SK-N-SH (cell line): ENCODE results near the gene NOX5. TPM values are rescaled to one million over a fixed set of nuclear protein-coding genes. Genes with fewer than 3 reads are reported as not detected.

ENCODE experiments used
- CTCF ChIA-PET: fragments of 300-600, 350-600 bp; formaldehyde crosslinking; extraction: SDS; loops from one replicate; lab custom pipeline; 2021; lab: Yijun Ruan, JAX
- POLR2A ChIA-PET: fragments of 350-600 bp; sonication (Branson Sonifier 250); formaldehyde crosslinking; extraction: SDS; loops from one replicate; lab custom pipeline; 2020; ENCODE audit warnings: antibody characterized with exemption, inconsistent platforms; lab: Yijun Ruan, JAX
- DNase-seq: peaks from one replicate; pipeline ENCODE4 v3.0.0; 2012
- H2AFZ ChIP-seq: fragments of 200-600 bp; sonication (generic); 2 replicates; pipeline ENCODE4 v1.8.1; 2016; ENCODE audit warnings: antibody characterized with exemption, mild to moderate bottlenecking, low read depth
- H3F3A ChIP-seq: fragments of 200-600 bp; sonication (generic); replicated peaks from 2 replicates; pipeline ENCODE3; 2016; ENCODE audit warnings: antibody characterized with exemption, mild to moderate bottlenecking; ENCODE audit not compliant: insufficient read depth
- H3K27ac ChIP-seq, 2 experiments: fragments of 200-500 bp in 1 of 2; fragments of 200-600 bp in 1 of 2; sonication (Bioruptor generic) in 1 of 2; sonication (generic), shearing (Covaris generic) in 1 of 2; 2 replicates each; pipeline versions ENCODE4 v1.5.1 to v1.6.1; 2014 to 2016; ENCODE audit warnings: low read depth in 2 of 2, inconsistent platforms in 1 of 2, low read length in 1 of 2, mild to moderate bottlenecking in 1 of 2, mixed read lengths in 1 of 2
- H3K27me3 ChIP-seq: fragments of 200-600 bp; sonication (generic), shearing (Covaris generic); 2 replicates; pipeline ENCODE4 v1.6.1; 2016; ENCODE audit warnings: mixed run types; ENCODE audit not compliant: insufficient read depth
- H3K36me3 ChIP-seq, 2 experiments: fragments of 200-500 bp in 1 of 2; fragments of 200-600 bp in 1 of 2; sonication (Bioruptor generic) in 1 of 2; sonication (generic) in 1 of 2; replicated peaks in 1 of 2; 2 replicates each; pipeline versions ENCODE3 to v1.5.1; 2014 to 2016; ENCODE audit warnings: low read length in 1 of 2, mild to moderate bottlenecking in 1 of 2; ENCODE audit not compliant: insufficient read depth in 2 of 2, control insufficient read depth in 1 of 2
- H3K4me1 ChIP-seq, 2 experiments: fragments of 200-500 bp in 1 of 2; fragments of 200-600 bp in 1 of 2; sonication (Bioruptor generic) in 1 of 2; sonication (generic), shearing (Covaris generic) in 1 of 2; 2 replicates each; pipeline versions ENCODE4 v1.5.1 to v1.6.1; 2014 to 2016; ENCODE audit warnings: low read depth in 1 of 2, low read length in 1 of 2, mixed run types in 1 of 2; ENCODE audit not compliant: insufficient read depth in 2 of 2, control insufficient read depth in 1 of 2
- H3K4me2 ChIP-seq: fragments of 200-600 bp; sonication (generic), shearing (Covaris generic); 2 replicates; pipeline ENCODE4 v1.6.1; 2017; ENCODE audit warnings: mixed run types
- H3K4me3 ChIP-seq, 2 experiments: fragments of 200-500 bp in 1 of 2; fragments of 200-600 bp in 1 of 2; sonication (Bioruptor generic) in 1 of 2; sonication (generic), shearing (Covaris generic) in 1 of 2; 2 replicates each; pipeline versions ENCODE4 v1.5.1 to v1.8.1; 2014 to 2016; ENCODE audit warnings: low read depth in 2 of 2, inconsistent platforms in 1 of 2, low read length in 1 of 2, mild to moderate bottlenecking in 1 of 2, mixed read lengths in 1 of 2, moderate library complexity in 1 of 2
- H3K79me2 ChIP-seq: fragments of 200-600 bp; sonication (generic); 2 replicates; pipeline ENCODE4 v1.8.1; 2017; ENCODE audit warnings: mild to moderate bottlenecking; ENCODE audit not compliant: insufficient read depth
- H3K9ac ChIP-seq: fragments of 200-600 bp; sonication (generic); 2 replicates; pipeline ENCODE4 v1.6.1; 2017; ENCODE audit warnings: mixed run types
- H3K9me2 ChIP-seq: fragments of 200-600 bp; sonication (generic); 2 replicates; pipeline ENCODE4 v1.6.1; 2017; ENCODE audit warnings: mixed run types
- H3K9me3 ChIP-seq: fragments of 200-600 bp; sonication (generic); 2 replicates; pipeline ENCODE4 v1.6.1; 2017; ENCODE audit warnings: mixed run types, mild to moderate bottlenecking, moderate library complexity
- H4K20me1 ChIP-seq: fragments of 200-600 bp; sonication (generic); 2 replicates; pipeline ENCODE4 v1.6.1; 2017; ENCODE audit warnings: mild to moderate bottlenecking, mixed run types; ENCODE audit not compliant: insufficient read depth
- ELF1 ChIP-seq: IDR thresholded peaks from 2 replicates; pipeline ENCODE4 v1.4.0; 2012
- FOXM1 ChIP-seq: IDR thresholded peaks from 2 replicates; pipeline ENCODE4 v1.4.0; 2012; ENCODE audit warnings: low read depth, mild to moderate bottlenecking
- MXI1 ChIP-seq: IDR thresholded peaks from 2 replicates; pipeline ENCODE4 v1.6.1; 2012; ENCODE audit warnings: mild to moderate bottlenecking, low read depth, low read length, improper control_type of control experiment
- SIN3A ChIP-seq: IDR thresholded peaks from 2 replicates; pipeline ENCODE4 v1.6.1; 2012; ENCODE audit warnings: low read depth, mild to moderate bottlenecking, low read length, moderate library complexity, borderline replicate concordance
- SMC3 ChIP-seq: IDR thresholded peaks from 2 replicates; pipeline ENCODE4 v1.6.1; 2012; ENCODE audit warnings: low read depth, low read length, improper control_type of control experiment
- TCF12 ChIP-seq: IDR thresholded peaks from 2 replicates; pipeline ENCODE4 v1.4.0; 2012
- WGBS: methylation state at CpG from one replicate; pipeline ENCODE4 v1.1.6; 2017; ENCODE audit warnings: low lambda C conversion rate; 5-methylcytosine and 5-hydroxymethylcytosine counted together
- polyA plus RNA-seq, 3 experiments: library from polyadenylated mRNA; depleted of rRNA; stranded (reverse); fragments of >200 nt; gene quantifications; 2 replicates each; pipeline ENCODE4 v1.2.3, GENCODE V29; 2012
- TF ChIP-seq, protein P1 (sequence below): fragments of 150-350 bp; IDR thresholded peaks from 2 replicates; pipeline ENCODE4 v1.6.1; 2016; ENCODE audit warnings: mild to moderate bottlenecking, low read depth, low read length
- TF ChIP-seq, protein P2 (sequence below): IDR thresholded peaks from 2 replicates; pipeline ENCODE4 v1.4.0; 2012; ENCODE audit warnings: low read depth, borderline replicate concordance
- TF ChIP-seq, protein P3 (sequence below): fragments of 200-600 bp; sonication (generic); IDR thresholded peaks from 2 replicates; pipeline ENCODE4 v1.6.1; 2017; ENCODE audit warnings: antibody characterized with exemption, mild to moderate bottlenecking, moderate library complexity

NOX5 gene, protein sequence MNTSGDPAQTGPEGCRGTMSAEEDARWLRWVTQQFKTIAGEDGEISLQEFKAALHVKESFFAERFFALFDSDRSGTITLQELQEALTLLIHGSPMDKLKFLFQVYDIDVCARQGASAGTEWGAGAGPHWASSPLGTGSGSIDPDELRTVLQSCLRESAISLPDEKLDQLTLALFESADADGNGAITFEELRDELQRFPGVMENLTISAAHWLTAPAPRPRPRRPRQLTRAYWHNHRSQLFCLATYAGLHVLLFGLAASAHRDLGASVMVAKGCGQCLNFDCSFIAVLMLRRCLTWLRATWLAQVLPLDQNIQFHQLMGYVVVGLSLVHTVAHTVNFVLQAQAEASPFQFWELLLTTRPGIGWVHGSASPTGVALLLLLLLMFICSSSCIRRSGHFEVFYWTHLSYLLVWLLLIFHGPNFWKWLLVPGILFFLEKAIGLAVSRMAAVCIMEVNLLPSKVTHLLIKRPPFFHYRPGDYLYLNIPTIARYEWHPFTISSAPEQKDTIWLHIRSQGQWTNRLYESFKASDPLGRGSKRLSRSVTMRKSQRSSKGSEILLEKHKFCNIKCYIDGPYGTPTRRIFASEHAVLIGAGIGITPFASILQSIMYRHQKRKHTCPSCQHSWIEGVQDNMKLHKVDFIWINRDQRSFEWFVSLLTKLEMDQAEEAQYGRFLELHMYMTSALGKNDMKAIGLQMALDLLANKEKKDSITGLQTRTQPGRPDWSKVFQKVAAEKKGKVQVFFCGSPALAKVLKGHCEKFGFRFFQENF
- 0.02 and 0.05 TPM in 2 replicates for polyA plus RNA-seq (2012; rRNA removed)
- polyA plus RNA-seq (2012; cell fraction: cytosol; rRNA removed) = 0.03 and 0.05 TPM in 2 replicates
- polyA plus RNA-seq (2012; cell fraction: nucleus; rRNA removed) = 0.06 and 0.12 TPM in 2 replicates

DNA sequence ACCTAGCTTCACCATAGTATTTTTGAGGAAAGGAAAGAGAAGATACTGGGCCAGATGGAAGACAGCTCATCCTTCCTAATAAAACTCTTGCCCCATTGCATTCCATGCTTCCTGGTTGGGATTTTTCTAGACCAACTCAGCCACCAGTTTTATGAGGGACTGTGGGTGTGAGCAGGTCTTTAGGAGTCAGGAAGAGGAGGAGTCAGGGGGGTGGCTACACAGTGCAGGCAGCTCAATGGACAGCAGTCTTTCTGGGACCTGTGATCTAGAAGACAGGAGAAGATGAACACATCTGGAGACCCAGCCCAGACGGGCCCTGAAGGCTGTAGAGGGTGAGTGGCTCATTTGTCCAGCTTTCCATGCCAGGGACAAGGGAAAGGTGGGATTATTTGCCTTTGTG, at the start of gene NOX5:
NOX5 (plus strand) TSS at position 242 of the 400 bp plus-strand sequence; CDS start at position 283, 41 bp downstream.
- Histone ChIP-seq H3K4me1 (peaks cover 0 to 15% of the 10 kb centered on the region in 2 experiments; a peak in 2 of 4 replicates), H3F3A (no peaks in the 10 kb centered on the region), H3K4me2 (no peak within 1 kb of the TSS), H3K9me3 (no peaks in the 10 kb centered on the region), H4K20me1 (no peaks in the 10 kb centered on the region), H3K36me3 (no peaks in the 10 kb centered on the region), H3K27me3 (peaks cover 6% of the 10 kb centered on the region; the same call in 1 of the 2 replicates), H2AFZ (no peak within 1 kb of the TSS), H3K79me2 (no peaks in the 10 kb centered on the region), H3K9ac (no peak within 1 kb of the TSS), H3K9me2 (no peaks in the 10 kb centered on the region), H3K4me3 (no peak within 1 kb of the TSS), H3K27ac (peak within 1 kb of the TSS in 1 of 2 experiments; percentile 51; a peak in 1 of 4 replicates)
- TF ChIP-seq, protein P1, sequence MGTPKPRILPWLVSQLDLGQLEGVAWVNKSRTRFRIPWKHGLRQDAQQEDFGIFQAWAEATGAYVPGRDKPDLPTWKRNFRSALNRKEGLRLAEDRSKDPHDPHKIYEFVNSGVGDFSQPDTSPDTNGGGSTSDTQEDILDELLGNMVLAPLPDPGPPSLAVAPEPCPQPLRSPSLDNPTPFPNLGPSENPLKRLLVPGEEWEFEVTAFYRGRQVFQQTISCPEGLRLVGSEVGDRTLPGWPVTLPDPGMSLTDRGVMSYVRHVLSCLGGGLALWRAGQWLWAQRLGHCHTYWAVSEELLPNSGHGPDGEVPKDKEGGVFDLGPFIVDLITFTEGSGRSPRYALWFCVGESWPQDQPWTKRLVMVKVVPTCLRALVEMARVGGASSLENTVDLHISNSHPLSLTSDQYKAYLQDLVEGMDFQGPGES = no peak
- TF ChIP-seq SMC3 = no peak
- no peak for TF ChIP-seq SIN3A
- no peak for TF ChIP-seq ELF1
- no peak for TF ChIP-seq TCF12
- TF ChIP-seq MXI1 = no peak
- no peak for TF ChIP-seq FOXM1
- TF ChIP-seq, protein P2, sequence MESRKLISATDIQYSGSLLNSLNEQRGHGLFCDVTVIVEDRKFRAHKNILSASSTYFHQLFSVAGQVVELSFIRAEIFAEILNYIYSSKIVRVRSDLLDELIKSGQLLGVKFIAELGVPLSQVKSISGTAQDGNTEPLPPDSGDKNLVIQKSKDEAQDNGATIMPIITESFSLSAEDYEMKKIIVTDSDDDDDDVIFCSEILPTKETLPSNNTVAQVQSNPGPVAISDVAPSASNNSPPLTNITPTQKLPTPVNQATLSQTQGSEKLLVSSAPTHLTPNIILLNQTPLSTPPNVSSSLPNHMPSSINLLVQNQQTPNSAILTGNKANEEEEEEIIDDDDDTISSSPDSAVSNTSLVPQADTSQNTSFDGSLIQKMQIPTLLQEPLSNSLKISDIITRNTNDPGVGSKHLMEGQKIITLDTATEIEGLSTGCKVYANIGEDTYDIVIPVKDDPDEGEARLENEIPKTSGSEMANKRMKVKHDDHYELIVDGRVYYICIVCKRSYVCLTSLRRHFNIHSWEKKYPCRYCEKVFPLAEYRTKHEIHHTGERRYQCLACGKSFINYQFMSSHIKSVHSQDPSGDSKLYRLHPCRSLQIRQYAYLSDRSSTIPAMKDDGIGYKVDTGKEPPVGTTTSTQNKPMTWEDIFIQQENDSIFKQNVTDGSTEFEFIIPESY = no peak
- TF ChIP-seq, protein P3, sequence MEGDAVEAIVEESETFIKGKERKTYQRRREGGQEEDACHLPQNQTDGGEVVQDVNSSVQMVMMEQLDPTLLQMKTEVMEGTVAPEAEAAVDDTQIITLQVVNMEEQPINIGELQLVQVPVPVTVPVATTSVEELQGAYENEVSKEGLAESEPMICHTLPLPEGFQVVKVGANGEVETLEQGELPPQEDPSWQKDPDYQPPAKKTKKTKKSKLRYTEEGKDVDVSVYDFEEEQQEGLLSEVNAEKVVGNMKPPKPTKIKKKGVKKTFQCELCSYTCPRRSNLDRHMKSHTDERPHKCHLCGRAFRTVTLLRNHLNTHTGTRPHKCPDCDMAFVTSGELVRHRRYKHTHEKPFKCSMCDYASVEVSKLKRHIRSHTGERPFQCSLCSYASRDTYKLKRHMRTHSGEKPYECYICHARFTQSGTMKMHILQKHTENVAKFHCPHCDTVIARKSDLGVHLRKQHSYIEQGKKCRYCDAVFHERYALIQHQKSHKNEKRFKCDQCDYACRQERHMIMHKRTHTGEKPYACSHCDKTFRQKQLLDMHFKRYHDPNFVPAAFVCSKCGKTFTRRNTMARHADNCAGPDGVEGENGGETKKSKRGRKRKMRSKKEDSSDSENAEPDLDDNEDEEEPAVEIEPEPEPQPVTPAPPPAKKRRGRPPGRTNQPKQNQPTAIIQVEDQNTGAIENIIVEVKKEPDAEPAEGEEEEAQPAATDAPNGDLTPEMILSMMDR = no peak
- ChIA-PET CTCF (interaction anchor here (1.1 to 2.6 kb wide), 4 partner anchors 13 to 45 kb away, joined by 3 to 12 read pairs (median 5); no protein-coding TSS in a partner anchor), POLR2A (no interaction called here)
- no peak for DNase-seq
- 33% methylated on average over 1 of the region's 1 CpG for WGBS
